ENCODE results near the gene ZNF594. TPM values are rescaled to one million over a fixed set of nuclear protein-coding genes. Genes with fewer than 3 reads are reported as not detected.
"Not testable (repeated sequence)": the region's sequence is repeated elsewhere in the genome, so short reads cannot be mapped to it uniquely, and the experiment has no call there.

Gene ZNF594
- polyA plus RNA-seq, 5 donors: 13.7 to 25.4 (median 18.4) TPM

DNA sequence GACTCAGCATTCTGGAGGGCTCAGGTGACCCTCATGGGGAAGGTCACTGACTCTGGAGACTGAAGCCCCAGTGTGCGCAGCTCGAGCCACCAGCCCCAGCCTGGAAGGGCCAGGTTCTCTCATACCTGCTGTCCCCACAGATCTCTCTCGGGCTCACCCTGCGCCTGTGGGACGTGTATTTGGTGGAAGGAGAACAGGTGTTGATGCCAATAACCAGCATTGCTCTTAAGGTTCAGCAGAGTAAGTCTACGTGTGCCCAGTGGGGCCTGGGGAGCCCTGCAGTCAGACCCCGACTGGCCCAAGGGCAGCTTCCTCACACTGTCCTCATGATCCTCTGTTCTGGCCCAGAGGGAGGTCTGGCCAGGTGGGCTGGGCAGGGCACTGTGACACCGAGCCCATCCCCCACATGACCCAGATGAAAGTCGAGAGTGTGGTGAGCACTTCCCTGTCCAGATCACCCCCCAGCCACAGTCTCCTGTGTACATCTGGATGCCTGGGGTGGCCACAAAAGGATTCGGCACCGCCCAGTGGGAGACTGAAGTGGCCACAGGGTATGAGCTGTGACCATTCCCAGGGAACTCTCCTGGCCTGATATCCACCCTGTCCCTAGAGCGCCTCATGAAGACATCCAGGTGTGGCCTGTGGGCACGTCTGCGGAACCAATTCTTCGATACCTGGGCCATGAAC, 54.0 kb downstream of the ZNF594 start:
- DNase-seq: not testable (repeated sequence)

DNA sequence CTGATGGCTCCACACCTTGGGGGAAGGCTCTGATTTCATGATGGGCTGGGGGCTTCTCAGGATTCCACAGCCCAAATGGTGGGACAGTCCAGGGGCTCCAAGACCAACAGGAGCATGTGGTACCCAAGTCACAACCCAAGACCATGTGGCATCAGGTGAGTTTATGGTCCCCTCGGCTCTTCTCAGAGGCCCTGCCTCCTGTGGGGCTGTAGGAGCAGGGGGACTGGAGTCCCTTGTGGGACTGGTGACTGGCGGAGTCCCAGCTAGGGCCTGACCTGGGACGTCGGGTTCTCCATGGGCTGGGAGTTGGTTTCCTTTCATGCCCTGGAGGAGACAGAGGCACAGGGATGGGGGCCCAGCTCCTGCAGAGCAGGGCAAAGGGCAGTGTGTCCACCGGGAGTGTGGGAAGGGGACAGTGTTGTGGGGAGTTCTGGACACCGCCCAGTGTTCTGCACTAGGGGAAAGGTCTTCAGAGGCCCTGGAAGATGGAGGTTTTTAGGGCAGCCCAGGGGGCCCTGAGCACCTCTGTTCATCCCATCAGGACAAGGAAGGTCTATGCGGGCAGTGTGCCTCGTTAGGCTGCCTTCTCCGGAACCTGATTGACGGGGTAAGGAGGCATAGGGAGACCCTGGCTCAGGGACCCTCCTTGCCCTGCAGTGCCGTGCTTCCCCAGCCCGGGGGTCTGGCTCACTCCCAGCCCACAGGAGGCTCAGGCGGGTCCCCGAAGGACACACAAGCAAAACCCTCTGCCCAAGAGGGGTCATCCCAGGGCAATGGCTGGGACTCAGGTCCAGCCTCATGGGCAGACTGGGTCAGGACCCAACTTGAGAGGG, 54.9 kb downstream of the ZNF594 start:
- DNase-seq: not testable (repeated sequence)

DNA sequence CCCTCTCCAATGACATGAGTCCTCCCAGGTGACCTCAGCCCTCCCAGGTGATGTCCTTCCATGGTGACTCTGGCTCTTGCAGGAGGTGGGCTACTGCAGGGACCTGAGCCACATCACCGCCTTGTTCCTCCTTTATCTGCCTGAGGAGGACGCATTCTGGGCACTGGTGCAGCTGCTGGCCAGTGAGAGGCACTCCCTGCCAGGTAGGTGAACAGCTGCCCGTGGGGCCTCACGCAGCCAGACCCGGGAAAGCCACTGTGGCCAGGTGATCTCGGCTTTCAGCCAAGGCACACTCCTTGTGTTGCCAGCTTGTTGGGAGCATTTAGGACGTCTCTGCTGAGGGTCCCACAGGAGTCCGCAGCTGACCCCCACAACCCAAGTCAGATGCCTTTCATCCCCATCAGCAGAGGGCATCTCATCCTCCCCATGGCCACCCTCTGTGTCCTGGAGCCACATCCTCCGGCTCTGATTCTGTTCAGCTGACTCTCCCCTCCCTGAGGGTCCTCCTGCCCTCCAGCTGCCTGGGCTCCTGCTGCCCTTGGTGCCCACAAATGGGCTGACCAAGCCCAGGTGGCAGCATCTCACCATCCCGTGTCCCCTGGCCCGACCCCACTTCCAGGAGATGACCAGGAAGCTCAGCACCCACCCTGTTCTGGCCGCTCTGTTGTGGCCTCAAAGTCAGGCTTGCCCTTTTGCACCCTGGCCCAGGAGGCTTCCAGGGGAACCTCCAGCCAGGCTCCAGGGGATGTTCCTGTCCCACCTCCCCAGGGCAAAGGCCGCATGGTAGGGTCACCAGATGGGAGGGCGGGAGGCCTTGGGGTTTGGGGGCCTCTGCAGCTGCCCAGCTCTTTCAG, 55.7 kb downstream of the ZNF594 start:
- DNase-seq: no peak

DNA sequence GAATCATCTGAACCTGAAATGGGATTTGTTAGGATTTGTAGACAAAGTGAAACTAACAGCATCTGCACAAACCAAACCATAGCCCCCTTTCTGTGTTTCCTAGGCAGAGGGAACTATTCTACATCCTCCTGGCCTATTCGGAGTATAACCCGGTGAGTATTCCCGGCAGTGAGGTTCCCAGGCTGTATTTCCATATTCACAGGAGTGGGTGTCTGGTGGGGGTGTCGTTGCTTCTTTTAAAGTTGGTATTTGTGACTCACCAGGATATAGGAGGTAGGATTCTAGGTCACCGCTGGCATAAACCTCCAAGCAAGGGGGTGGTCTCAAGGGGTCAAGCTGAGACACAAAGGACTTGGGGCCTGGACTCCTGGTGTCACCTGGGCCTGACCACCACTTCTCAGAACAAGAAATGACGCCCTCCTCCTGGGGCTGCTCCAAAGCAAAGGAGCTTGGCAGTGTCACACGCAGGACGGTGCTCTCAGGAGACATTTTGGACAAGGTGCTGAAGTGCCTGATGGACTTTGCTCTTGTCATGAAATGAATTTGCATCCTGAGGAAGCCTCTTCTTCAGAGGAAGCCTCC, 56.4 kb downstream of the ZNF594 start:
- not testable (repeated sequence) for DNase-seq

DNA sequence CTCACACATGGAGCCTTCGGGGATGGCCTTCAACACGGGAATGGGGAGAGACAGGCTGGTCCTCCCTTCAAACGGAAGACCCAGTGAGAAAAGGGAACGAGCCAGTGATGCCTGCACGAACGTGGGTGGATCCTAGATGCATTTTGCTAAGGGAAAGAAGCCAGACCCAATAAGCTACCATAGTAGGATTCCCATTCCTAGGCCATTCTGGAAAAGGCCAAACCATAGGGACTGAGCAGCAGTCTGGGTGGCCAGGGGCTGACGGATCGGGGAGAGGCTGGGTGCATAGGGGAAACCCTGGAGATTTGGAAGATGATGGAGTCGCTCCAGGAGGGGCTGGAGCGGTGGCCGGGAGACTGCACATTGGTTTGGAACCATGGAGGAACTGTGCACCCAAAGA, 57.1 kb downstream of the ZNF594 start:
- DNase-seq: not testable (repeated sequence)

DNA sequence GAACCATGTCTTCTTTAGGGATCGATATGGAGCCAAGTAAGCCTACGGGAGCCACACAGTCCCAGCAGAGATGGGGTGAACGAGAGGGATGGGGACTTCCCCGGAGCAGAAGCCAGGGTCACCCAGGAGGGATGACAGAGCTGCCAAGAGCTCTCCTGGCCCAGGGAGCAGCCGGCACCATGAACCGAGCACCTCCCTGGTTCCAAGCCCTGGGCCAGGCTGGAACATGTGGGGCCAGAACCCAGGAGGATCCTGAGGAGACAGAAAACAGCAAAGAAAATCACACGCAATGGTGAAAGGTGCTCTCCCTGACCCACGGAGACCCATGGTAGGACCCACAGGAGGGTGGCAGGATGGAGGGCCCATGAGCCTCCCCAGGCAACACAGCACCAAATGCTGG, 57.7 kb downstream of the ZNF594 start:
- not testable (repeated sequence) for DNase-seq

DNA sequence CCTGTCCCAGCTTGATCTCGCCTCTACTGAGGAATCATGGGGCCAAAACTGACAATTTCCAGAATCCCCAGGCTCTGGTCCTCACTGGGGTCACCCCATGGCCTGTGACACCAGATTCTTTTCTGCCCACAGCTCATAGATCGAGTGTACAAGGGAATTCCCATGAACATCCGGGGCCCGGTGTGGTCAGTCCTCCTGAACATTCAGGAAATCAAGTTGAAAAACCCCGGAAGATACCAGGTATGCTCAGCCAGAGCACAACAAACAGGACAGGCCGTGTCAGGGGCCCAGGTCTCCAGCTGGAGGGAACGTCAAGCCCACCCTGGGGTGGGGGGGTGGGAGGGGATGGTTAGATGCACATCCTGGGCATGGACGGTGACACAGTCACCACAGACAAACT, 58.4 kb downstream of the ZNF594 start:
- DNase-seq: no peak

DNA sequence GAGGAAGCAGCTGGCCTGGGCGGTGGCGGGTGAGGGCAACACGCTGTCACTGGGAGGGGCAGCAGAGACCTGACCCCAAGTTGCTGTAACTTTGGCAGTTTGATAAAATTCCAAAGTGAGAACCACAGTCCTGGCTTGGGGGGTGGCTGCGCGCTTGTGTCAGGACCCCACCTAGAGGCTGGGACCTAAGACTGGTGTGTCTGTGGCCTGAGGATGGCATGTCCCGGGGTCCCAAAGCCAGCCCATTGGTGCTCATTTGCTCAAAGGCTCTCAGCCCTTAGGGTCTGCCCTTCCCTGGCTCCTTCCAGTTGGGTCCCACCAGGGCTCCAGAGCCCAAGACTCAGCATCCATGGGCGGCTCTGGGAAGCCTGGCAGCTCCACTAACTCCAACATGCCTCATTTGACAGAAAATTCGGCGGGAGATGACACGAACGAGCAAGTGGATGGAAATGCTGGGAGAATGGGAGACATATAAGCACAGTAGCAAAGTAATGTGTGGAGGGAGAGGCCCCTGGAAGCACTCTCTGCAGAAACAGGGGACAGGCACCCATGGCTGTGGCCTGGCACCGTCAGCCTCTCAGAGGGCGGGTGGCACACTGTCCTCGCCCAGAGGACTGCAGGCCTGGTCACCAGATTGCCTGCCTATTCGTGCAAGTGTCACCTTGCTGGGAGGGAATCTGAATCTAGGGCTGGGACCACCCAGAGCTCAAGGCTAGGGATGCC, 59.0 kb downstream of the ZNF594 start:
- DNase-seq: not testable (repeated sequence)

DNA sequence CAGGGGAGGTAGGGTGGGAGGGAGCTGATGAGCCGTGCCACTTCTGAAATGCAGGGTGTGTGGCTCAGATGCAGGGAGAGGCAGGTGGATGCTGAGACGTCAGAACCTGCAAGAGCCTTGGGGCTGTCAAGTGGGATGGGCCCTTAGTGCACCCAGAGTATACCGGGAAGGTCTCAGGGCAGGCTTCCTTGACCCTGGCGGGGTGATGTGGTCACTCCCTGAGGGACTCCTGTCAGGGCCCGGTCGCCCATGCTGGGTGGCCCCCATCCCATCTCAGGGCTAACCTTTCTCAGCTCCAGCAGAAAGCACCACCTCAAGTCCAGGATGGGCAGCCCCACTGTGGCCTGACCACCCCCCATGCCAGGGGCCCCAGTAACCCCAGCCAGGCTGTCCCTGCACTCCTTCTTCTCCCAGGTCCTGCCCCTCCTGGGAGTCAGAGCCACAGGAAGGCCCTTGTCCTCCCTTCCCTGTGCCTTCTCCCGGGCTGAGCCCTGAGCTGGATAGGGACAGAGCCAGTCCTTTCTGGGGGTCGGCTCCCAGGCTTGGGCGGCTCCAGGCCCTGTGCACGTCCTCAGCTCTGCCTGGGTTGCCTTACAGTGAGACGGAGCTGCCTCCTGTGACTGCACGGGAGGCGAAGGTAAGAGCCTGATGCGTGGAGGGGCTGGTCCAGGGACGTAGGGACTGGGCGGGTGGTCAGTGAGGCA, 59.7 kb downstream of the ZNF594 start:
- not testable (repeated sequence) for DNase-seq

DNA sequence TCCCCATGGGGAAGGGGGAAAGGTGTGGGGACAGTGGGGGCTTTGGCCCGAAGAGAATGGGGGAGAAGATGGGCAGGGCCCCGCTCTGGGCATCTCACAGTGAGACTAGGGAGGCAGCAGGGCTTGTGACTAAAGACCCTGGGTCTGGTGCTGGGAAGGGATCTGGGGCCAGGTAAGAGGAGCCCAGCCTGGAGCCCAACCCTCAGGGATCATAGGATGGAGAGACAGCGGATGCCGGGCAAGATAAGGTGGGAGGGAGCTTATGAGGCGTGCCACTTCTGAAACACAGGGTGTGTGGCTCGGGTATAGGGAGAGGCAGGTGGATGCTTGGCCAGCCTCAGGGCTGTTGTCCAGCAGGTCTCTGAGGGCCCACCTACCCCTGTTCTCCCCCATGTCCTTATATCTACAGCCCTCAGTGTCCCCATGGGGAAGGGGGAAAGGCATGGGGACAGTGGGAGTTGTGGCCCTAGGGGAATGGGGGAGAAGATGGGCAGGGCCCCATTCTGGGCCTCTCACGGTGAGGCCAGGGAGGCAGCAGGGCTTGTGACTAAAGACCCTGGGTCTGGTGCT, 60.4 kb downstream of the ZNF594 start:
- no peak for DNase-seq

DNA sequence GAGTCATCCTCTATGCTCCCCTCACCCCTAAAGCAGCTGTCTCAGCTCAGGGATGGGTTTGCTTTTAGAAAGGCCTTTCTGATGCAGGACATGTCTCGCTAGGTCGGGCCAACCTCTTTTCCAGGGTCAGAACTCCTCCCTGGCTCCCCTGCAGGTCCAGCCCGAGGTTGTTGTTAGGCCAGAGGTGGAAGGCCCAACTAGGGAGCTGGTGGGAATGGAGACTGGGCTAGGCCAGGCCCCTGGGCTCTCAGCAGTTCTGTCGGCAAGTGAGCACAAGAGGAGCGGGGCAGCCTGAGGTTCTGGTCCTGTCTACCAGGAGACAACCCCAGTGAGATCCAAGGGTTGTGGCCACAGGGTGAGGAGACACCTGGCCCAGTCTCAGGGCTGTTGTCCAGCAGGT, 61.0 kb downstream of the ZNF594 start:
- not testable (repeated sequence) for DNase-seq

DNA sequence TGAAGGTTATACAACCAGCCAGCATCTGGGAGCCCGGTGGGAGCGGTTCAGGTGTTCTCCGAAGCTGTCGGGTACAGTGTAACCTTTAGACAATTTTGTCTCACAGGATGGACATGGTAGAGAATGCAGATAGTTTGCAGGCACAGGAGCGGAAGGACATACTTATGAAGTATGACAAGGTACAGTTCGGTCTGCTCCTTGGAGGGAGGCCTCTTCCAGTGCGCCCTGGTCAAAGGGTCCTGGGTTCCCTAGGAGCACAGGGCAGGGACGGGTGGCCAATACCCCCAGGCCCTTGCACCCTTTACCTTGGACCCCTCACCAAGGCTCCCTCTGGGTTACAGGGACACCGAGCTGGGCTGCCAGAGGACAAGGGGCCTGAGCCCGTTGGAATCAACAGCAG, 61.4 kb downstream of the ZNF594 start:
- DNase-seq: not testable (repeated sequence)

DNA sequence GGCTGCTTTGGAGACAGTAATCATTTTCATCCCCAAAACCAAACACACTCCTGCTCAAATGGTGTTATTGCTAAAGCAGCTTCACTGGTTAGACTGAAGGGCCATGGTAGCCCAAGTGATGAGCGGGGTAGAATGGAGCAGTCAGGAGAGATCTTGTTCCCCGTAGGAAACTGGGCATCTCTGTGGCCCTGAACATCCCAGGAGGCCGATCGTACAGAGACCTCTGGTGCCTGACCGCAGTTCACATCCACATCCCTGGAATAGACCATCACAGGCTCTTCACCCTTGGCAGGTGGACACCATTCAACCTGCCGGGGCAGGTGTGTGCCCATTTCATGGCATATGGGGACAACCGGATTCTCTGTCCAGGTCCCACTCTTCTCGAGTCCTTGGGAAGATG, 61.9 kb downstream of the ZNF594 start:
- not testable (repeated sequence) for DNase-seq

Other genes starting within 250 kb of the ZNF594 start
- gene PFN1, start 243.3 kb downstream of the ZNF594 start, polyA plus RNA-seq (ENCODE audit: insufficient read depth in 1 of 5, insufficient read length in 5 of 5, low replicate concordance in 1 of 5): 100 to 1,000 TPM; 315 to 670 (median 399) TPM
- 100 to 1,000 TPM in 1 of 5 donors, 10 to 100 TPM in 4; 12.8 to 101 (median 15.4) TPM for gene ENO3, start 240.7 kb downstream of the ZNF594 start, polyA plus RNA-seq (ENCODE audit: insufficient read depth in 1 of 5, insufficient read length in 5 of 5, low replicate concordance in 1 of 5)
- 10 to 100 TPM; 73.1 to 88.6 (median 76.3) TPM for gene SPAG7, start 224.1 kb downstream of the ZNF594 start, polyA plus RNA-seq (ENCODE audit: insufficient read depth in 1 of 5, insufficient read length in 5 of 5, low replicate concordance in 1 of 5)
- 10 to 100 TPM; 25.4 to 40.9 (median 32.4) TPM for gene CAMTA2, start 204.2 kb downstream of the ZNF594 start, polyA plus RNA-seq (ENCODE audit: insufficient read depth in 1 of 5, insufficient read length in 5 of 5, low replicate concordance in 1 of 5)
- 10 to 100 TPM in 2 of 5 donors, 1 to 10 TPM in 3; 7.1 to 10.9 (median 9.5) TPM for gene INCA1, start 194.3 kb downstream of the ZNF594 start, polyA plus RNA-seq (ENCODE audit: insufficient read depth in 1 of 5, insufficient read length in 5 of 5, low replicate concordance in 1 of 5)
- 10 to 100 TPM; 51.1 to 80.4 (median 58.0) TPM for gene KIF1C, start 193.9 kb downstream of the ZNF594 start, polyA plus RNA-seq (ENCODE audit: insufficient read depth in 1 of 5, insufficient read length in 5 of 5, low replicate concordance in 1 of 5)
- under 1 TPM; 0.17 to 0.27 (median 0.19) TPM for gene SLC52A1, start 156.4 kb downstream of the ZNF594 start, polyA plus RNA-seq (ENCODE audit: insufficient read depth in 1 of 5, insufficient read length in 5 of 5, low replicate concordance in 1 of 5)
- gene ZFP3, start 113.4 kb downstream of the ZNF594 start, polyA plus RNA-seq (ENCODE audit: insufficient read depth in 1 of 5, insufficient read length in 5 of 5, low replicate concordance in 1 of 5): 10 to 100 TPM in 1 of 5 donors, 1 to 10 TPM in 4; 8.1 to 11.8 (median 9.2) TPM
- gene ZNF232, start 80.0 kb downstream of the ZNF594 start, polyA plus RNA-seq (ENCODE audit: insufficient read depth in 1 of 5, insufficient read length in 5 of 5, low replicate concordance in 1 of 5): 10 to 100 TPM; 17.6 to 46.8 (median 42.0) TPM
- 10 to 100 TPM in 3 of 5 donors, 1 to 10 TPM in 2; 1.8 to 16.7 (median 10.0) TPM for gene USP6, start 75.8 kb downstream of the ZNF594 start, polyA plus RNA-seq (ENCODE audit: insufficient read depth in 1 of 5, insufficient read length in 5 of 5, low replicate concordance in 1 of 5)
- gene SCIMP, start 43.0 kb upstream of the ZNF594 start, polyA plus RNA-seq (ENCODE audit: insufficient read depth in 1 of 5, insufficient read length in 5 of 5, low replicate concordance in 1 of 5): 1 to 10 TPM; 1.4 to 2.5 (median 2.1) TPM
- 10 to 100 TPM; 47.0 to 59.2 (median 56.1) TPM for gene RABEP1, start 90.4 kb upstream of the ZNF594 start, polyA plus RNA-seq (ENCODE audit: insufficient read depth in 1 of 5, insufficient read length in 5 of 5, low replicate concordance in 1 of 5)
- gene NUP88, start 227.8 kb upstream of the ZNF594 start, polyA plus RNA-seq (ENCODE audit: insufficient read depth in 1 of 5, insufficient read length in 5 of 5, low replicate concordance in 1 of 5): 10 to 100 TPM; 54.1 to 82.8 (median 63.8) TPM
- 100 to 1,000 TPM in 1 of 5 donors, 10 to 100 TPM in 4; 69.6 to 102 (median 87.1) TPM for gene RPAIN, start 228.3 kb upstream of the ZNF594 start, polyA plus RNA-seq (ENCODE audit: insufficient read depth in 1 of 5, insufficient read length in 5 of 5, low replicate concordance in 1 of 5)
- gene C1QBP, start 247.3 kb upstream of the ZNF594 start, polyA plus RNA-seq (ENCODE audit: insufficient read depth in 1 of 5, insufficient read length in 5 of 5, low replicate concordance in 1 of 5): 100 to 1,000 TPM; 103 to 120 (median 110) TPM